OCI-LY3 (cell line): Measurements from ENCODE around the gene KCNH5.

ENCODE experiments used
- EZH2phosphoT487 ChIP-seq: fragments of 200-600 bp; shearing (Covaris generic); IDR thresholded peaks from 2 replicates; pipeline ENCODE4 v1.6.1; 2018; ENCODE audit warnings: antibody characterized with exemption, mixed run types, low read depth
- TF ChIP-seq, protein P1 (sequence below): fragments of 200-600, 300-600 bp; sonication (generic); IDR thresholded peaks from 2 replicates; pipeline ENCODE4 v1.5.1; 2014; ENCODE audit warnings: antibody characterized with exemption, low read length, low read depth

DNA sequence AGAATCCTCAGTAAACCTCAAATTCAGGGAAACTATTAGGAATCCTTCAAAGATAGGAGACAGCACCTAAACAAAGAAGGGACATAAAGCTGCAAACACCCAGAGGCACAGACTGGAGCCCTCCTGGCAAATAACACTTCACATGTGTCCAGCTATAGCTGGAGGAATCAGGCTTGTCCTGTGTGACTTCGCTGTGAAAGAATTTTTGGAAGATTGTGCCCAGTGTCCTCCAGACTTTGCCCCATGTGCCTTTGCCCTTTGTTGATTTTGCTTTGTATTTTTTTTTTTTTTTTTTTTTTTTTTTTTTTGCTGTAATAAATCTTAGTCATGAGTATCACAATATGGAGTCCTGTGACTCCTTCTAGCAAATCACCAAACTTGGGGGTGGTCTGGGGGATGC, 136.8 kb downstream of the KCNH5 start:
- TF ChIP-seq, protein P1, sequence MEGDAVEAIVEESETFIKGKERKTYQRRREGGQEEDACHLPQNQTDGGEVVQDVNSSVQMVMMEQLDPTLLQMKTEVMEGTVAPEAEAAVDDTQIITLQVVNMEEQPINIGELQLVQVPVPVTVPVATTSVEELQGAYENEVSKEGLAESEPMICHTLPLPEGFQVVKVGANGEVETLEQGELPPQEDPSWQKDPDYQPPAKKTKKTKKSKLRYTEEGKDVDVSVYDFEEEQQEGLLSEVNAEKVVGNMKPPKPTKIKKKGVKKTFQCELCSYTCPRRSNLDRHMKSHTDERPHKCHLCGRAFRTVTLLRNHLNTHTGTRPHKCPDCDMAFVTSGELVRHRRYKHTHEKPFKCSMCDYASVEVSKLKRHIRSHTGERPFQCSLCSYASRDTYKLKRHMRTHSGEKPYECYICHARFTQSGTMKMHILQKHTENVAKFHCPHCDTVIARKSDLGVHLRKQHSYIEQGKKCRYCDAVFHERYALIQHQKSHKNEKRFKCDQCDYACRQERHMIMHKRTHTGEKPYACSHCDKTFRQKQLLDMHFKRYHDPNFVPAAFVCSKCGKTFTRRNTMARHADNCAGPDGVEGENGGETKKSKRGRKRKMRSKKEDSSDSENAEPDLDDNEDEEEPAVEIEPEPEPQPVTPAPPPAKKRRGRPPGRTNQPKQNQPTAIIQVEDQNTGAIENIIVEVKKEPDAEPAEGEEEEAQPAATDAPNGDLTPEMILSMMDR, result no peak
- no peak for TF ChIP-seq EZH2phosphoT487
